Stimulated activated CD4-positive, alpha-beta T cell treated with anti-CD3 and anti-CD28 coated beads, Interleukin-1b, Interleukin-23, amount 100 ng/mL, for 4 hours (primary cell): Measurements from ENCODE around the gene NTM.
"Not testable (repeated sequence)": the region's sequence is repeated elsewhere in the genome, so short reads cannot be mapped to it uniquely, and the experiment has no call there.

Source experiments
- DNase-seq, 2 donors: peaks; one replicate each; pipeline ENCODE4 v3.0.0-alpha.2; 2020; ENCODE audit warnings: low read depth in 2 of 2

Gene NTM

DNA sequence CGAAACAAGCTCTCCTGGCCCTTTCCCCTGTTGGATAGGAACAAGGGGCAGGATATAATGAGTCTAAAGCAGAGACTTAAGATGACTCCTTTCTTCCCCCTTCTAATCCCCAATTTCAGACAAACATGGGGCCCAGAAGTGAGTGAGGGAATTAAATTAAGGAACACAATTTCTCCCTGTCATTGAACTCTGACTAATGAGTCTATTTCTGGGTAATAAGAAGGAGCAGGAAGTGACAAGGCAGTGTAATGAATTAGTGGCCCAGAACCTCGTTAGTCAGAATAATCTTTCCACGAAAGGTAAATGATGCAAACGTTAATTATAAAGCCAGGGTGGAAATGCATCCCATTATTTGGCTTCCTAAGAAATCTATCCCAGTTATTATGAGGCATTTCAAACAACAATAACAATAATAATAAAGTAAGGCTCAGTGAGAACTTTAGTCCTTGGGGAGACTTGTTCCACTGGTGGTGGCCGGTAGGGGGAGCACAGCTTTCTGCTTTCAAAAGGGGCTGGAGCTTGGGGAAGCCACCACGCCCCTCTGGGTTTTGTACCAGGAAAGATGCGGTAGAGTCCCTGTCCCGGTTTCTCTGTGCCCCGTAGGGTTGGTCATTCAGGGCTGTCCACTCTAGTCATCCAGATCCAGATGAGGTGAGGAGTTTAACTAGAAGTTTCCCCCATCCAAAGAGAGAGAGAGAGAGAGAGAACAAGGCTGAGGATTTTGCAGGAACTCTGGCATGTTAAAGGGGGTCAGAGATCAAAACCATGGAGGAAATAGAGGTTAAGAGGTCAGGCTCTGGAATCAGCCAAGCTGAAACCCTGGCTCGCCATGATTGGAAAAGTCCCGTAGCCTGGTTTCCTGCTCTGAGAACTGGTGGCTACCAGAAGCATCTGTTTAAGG, 298.3 kb downstream of the NTM start:
- peak in 1 of 2 donors; percentile 39 for DNase-seq

DNA sequence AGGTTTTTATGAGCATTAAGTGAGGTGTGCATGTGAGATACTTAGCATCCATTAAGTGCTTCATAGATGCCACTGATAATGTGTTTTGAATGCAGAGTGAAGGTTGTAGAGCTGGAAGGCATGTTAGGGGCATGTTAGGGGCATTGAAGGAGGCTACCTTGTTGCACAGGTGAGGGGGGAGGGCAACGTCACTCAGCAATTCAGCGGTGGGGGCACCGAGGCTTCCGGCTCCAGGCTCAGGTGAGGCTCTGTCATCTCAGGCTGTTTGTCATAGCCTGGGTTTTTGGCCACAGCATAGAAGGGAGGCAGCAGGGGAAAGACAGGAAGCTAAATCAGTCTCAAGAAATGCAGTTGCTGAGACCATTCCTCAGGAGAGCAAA, 299.0 kb downstream of the NTM start:
- DNase-seq, result no peak

DNA sequence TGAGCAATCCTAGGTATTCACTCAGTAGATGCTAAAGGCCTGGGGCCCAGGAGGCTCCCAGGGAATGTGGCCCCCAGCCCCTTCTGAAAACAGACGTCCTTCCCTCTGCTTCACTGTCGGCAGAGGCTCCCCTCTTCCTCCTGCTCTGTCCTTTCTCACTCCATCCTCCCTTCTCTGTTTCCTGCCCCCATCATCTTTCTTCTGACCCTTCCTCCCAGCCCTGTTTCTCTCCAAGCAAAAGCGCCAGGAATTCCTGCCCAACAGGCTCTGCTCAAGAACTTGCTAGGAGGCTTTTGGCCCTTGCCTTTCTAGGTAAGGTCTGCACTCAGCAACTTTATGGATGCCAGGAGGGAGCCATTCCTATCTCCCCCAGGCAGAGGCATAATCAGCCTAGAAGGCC, 300.5 kb downstream of the NTM start:
- DNase-seq, result no peak

DNA sequence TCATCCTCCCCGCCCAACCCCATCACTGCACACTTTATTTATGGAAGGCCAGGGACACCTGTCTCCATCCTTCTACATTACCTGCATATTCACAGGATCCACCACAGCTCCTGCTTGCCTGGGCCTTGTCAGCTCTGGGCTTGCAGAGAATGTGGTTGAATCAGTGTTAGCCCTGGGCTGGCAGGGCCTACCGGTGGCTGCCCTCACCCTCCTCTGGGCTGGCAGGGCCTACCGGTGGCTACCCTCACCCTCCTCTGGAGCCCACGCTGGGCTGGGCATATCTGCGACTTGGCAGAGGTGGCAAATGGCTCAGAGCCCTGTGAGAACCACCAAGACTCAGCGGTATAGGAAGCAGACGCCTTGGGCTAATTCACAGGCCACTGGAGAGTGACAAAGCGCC, 300.9 kb downstream of the NTM start:
- DNase-seq, result no peak

DNA sequence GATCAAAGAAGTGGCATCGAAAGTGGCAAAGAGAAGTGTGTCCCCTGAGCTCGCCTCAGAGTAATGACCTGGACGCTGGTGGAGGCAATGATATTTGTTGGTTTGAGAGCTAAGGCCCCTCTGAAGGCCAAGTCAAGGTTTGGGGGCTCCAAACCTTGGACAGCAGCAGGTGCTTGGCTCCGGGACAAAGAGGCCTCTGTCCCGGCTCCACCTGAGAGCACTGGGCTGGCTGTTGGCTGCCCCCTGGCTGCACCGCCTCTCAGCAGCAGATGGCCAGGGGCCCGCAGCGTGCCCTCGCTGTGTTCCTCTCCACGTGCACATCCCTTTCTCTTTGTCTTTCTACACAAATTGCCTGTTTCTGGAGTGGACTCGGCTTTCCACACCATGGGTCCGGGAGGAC, 301.3 kb downstream of the NTM start:
- DNase-seq, result no peak

DNA sequence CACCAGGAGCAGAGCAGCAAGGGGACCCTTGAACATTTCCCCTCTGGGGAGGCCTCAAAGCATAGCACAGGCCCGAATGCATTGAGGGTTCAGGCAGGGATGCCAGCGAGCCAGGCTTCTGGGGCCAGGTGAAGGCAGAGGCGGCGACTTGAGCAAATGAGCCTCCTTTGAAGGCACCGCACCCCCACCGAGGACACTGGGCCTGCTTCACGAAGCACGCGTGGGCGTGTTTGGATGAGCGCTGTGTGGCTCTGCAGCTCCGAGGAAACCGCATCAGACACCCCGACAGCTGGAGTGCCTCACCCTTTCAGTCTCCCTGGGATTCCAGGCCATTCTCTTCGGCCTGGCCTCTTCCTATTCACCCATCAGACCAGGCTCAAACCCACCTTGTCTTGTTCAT, 301.8 kb downstream of the NTM start:
- no peak for DNase-seq

DNA sequence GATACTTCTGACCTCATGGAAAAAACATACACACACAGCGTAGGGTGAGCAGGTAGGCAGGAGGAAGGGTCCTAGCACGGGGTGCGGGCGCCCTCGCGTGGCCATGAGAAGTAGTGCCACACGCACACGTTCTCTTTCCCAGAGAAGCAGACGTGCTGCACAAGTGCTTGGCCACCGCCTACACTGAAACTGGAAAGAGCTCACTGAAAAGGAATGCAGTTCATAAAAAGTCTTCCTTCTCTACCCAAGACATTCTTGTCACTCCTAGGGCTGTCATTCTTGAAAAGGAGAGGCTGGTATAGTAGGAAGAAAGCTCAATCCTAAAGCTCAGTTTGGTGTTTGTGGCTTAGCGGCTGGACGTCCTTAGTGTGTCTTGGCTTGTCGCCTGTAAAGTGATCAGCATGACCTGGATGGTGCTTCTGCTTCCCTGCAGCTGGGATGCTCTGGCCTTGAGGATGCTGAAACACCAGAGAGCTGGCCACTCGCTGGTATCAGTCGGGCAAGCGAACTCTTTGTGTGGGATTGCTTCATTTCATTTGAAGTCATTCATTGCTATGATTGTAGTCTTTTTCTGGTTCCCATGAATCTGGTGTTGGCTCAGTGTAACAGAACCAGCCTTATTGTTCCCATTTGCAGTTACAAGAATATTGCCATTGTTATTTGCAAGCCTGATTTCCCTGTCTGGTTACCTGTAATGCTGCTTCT, 303.8 kb downstream of the NTM start:
- DNase-seq, result peak in 1 of 2 donors; percentile 25

DNA sequence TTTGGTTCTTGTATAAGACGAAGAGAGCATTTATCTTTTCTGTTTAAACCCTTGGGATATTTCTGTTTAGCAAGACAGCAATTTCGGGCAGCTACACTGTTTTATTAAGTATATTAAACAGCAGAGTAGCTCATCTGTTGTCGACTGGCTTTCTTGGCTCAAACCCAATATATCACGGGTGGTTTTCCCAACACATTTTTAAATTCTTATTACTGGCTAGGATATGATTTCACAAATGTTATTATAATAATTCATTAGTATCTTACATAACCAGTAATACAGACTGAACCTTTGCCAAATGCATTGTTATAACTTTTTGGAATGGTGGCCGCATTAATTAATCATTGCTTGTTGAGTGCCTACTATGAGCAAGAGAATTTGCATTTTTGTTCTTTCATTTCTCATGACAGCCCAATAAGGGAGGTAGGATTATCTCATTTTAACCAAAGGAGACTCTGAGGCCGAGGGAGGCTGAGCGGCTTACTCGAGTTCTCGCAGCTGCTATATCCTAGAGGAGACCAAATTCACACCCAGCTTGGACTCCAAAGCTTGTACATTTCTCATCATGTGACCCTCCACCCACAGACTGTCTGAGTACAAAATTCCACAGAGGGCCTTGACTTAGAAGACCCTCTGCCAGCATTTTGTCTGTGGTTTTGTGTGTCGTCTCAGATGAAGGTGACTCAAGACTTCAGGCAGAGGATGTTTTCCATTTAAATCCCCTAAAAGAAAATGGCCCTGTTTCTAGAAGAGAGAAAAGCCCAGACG, 304.9 kb downstream of the NTM start:
- no peak for DNase-seq

DNA sequence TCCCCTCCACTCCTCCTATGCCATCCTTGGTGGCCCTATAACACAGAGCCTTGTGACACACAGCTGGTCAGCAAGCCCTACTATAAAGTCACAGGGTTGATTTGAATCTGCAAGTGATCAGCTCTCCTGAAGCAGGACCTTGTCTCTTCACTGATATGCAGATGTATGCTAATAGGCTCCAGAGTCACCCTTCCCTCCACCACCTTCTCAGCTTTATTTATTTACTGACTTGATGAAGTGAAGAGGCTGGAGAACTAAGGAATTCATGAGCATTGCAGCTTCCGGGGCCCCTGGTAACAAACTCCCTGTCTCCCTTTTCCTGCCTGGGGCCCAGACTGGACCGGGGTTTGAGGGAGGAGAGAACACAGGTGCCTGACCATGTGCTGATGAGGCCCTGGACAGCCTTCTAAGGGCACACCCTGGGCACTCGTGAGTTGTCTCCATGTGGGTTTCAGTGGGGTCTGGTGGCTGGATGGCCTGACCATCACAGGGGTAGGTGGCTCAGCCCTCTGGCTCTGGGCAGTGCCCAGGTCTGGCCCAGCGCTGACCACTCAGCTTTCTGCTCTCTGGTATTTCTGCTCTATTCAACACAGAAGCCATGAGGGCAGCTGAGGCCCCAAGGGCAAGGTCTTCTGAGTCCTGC, 307.5 kb downstream of the NTM start:
- DNase-seq, result no peak

DNA sequence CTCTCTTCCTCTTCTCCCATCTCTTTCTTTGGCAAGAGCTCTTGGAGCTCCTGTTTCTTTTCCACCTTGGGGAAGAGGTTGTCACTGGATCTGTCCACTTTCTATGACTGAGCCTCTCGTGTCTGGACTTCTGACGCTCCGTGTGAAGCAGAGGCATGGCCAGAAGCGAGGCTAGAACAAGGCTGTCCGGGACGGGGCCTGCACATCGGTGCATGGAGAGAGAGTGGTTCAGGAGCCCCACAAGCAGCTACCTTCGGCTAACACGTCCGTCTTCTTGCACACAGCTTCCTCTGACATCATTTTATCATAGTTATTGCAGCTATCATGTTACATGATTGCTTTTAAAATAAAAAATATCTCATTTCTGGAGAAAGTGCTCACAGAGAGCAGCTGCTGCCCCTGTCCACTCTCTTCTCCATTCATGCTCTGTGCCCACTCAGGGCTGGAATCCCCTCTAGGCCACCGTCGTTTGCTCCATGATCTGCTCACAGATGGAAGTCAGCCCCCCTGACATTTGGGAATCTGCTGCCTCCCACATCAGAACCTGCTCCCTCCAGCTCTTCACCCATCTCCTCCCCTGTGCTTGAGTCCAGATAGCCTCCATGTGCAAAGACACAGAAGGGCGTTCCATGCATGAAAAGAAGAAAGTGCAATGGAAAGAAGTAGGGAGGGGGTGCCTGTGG, 308.4 kb downstream of the NTM start:
- DNase-seq, result no peak

DNA sequence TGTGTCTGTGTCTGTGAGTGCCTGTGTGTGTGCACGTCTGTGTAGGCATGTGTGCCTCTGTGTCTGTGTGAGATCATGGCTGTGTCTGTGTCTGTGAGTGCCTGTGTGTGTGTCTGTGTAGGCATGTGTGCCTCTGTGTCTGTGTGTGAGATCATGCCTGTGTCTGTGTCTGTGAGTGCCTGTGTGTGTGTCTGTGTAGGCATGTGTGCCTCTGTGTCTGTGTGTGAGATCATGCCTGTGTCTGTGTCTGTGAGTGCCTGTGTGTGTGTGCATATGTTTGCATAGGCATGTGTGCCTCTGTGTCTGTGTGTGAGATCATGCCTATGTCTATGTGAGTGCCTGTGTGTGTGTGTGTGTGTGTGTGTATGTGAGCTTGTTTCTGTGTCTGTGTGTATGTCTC, 310.0 kb downstream of the NTM start:
- not testable (repeated sequence) for DNase-seq

DNA sequence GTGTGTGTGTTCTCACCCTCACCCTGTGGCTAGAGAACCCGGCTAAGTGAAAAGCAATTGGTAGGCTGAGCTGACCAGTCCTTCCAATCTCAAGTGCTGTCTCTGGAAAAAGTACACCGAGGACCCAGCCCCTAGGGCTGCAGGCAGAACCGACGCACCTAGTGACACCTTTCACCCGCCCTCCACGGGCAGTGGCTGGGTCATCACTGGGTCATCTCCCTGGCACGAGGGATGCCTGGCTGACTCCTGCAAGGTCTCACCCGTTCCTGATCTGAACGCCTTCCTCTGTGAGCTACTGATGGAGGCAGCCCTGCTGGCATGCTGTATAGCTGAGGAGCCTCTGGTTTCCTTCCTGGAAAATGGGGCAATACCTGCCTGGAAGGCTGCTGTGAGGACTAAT, 311.5 kb downstream of the NTM start:
- no peak for DNase-seq

DNA sequence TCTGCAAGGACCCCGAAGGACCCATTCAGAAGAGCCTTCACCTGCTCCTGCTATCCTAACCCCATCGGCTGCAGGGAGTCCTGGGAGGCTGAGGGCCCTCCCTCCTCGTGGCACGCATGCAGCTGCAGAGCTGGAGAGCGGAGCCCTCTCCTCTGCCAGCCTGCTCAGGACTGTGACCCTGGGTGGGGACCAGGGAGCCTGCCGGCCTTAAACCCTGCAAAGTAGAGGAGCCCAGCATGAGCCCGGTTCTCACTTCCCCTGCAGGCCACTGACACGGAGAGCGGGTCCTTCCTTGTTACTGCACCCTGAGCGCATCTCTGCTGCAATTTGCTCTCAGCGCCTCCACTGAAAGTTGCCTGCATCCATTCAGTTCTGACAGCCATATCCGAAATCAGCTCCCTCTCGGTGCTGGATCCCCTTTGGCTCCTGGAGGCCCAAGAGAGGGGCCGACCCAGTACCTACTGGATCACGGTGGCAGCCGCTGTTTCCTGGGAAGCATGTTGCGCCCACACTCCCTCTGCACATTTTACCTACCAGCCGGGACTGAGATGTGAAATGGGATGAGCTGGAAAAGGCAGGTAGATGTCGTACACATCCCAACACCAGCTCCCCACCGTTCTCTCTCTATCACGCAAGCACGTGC, 312.1 kb downstream of the NTM start:
- no peak for DNase-seq

DNA sequence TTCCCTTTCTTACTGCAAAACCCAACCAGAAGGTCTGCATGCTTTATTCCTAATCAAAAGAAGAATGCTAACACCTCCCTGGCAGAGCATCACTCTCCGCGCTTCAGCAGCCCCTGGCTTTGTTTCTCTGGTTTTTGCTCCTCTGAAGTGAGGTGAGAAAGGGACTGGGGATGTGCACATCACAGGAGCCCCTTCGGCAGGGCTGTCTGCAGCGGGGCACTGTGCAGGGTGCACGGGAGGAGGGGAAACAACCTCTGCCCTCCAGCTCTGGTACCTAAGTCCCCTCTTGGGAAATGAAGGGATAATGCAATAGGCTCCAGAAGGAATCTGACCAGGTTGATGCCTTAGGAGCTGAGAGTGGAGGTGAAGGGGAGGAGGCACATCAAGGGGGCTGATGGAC, 312.7 kb downstream of the NTM start:
- DNase-seq, result no peak

DNA sequence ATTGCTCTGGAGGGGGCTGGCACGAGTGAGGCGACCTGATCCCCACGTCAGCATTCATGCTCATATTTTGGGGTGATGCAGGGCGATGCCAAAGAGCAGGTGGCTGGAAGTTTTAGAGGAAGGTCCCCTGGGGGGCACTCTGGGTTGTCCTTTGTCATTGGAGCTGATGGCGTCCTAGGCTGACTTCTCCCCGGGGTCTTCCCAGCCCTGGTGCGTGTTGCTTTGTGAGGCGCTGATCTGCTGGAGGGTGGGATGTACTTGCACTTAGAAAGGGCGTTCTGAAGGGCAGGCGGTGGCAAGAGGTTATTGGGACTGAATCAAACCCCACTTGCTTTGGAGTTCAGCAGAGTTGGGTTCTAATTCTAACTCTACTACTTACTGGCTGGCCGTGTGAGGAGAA, 313.3 kb downstream of the NTM start:
- DNase-seq, result no peak

DNA sequence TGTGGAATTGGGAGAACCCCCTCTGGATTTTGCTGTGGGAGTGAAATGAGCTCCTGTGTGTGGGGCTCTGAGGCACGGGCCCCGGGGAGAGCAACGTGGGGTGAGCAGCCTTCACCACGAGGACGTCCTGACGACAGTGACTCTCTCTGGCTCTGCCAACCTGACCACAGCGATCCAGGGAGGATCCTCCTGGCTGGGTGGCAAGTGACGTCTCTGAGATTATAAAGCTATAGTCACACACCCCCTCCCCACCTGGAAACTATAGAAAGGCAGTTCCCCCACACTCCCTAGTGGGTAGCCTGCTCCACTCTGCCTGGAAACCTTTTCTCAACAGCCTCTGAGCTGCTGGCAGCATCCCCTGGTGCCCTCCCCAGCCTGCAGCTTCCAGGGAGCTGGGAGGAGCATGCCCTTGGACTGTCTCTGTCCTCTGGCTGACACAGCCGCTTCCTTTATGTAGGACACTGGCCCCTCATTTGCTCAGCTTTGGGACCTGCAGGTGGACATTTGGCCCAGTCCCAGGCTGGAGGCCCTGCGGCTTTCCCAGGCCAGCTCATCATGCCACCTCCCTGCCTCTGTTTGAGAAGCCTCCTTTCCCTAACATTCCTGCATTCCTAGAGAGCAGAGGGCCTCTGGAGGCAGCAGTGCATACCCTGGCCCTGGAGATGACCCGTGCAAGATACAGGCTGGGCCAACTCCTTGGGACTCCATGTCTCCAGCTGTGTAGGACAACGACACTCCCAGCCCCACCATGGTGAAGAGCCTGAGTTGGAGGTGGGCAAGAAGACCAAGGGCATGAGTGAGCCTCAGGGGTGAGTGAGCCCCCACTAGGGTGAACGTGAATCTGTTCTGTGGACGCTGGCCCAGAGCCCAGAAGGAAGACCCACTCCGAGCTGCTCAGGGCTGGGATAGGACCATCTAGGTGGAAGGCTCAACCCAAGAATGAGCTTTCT, 314.0 kb downstream of the NTM start:
- DNase-seq, result no peak

DNA sequence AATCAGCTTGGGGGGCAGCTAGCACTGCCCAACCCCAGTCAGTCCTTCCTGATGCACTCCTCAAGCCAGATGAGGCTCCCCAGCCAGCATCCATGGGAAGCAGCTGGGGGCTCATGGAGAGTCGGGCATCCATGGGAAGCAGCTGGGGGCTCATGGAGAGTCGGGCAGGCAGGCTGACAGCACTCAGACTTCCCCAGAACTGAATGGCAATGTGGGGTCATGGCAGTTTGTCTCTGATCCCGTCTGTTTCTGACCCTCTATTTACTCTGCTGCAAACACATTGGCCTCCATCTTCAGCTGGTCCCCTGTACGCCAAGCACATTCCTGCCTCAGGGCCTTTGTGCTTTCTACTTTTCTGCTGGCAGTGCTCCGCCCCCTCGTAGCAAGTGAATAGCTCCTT, 314.8 kb downstream of the NTM start:
- no peak for DNase-seq

DNA sequence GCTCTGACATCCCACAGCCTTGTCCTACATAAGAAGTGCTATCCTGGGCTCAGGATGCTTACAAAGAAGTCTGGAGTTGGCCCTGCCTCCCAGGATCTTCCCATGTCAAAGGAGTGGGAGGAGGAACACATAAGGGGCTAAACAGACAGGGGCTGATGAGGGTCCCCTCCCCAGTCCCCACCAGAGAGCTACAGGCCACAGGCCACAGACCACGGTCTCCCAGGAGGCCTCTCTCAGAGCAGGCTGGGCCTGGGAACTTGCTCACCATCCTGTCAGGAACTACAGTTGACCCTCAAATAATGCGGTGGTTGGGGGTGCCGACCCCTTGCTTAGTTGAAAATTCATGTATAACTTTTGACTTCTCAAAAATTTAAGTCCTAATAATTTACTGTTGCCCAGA, 315.5 kb downstream of the NTM start:
- DNase-seq, result no peak

DNA sequence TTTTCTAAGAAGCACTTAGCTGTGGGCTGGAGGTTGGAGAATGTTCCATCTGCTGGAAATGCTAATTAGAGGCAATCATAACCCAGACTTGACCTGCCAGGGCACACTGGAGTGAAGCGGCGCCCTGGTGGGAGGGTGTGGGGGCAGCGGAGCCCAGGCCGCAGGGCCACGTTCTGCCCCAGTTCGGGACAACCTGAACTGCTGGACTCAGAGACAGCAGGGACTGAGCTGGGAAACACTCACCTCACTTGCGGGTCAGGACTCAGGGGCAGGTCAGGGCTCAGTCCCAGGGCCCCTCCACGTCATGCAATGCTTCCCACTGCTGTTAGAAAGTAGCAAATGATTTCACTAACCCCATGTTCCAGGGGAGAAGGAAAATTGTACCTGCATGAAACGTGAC, 316.4 kb downstream of the NTM start:
- DNase-seq, result no peak
